Nephron progenitor cell (in vitro differentiated cells): ENCODE data around the gene CFAP61.

Experiments
- DNase-seq: peaks from one replicate; pipeline ENCODE4 v3.0.0; 2021
- H3K27ac Mint-ChIP-seq: 2 replicates; pipeline ENCODE4 v1.8.0; 2021; ENCODE audit warnings: mild to moderate bottlenecking, moderate library complexity, mixed read lengths
- H3K27me3 Mint-ChIP-seq: 2 replicates; pipeline ENCODE4 v1.8.0; 2021; ENCODE audit warnings: mild to moderate bottlenecking, low read depth, mixed read lengths; ENCODE audit not compliant: poor library complexity
- H3K36me3 Mint-ChIP-seq: 2 replicates; pipeline ENCODE4 v1.8.0; 2021; ENCODE audit warnings: low read depth, mixed read lengths
- H3K4me1 Mint-ChIP-seq: 2 replicates; pipeline ENCODE4 v1.8.0; 2021; ENCODE audit warnings: mixed read lengths
- H3K4me3 Mint-ChIP-seq: 2 replicates; pipeline ENCODE4 v1.8.0; 2021; ENCODE audit warnings: mild to moderate bottlenecking, moderate library complexity, mixed read lengths
- H3K9me3 Mint-ChIP-seq: 2 replicates; pipeline ENCODE4 v1.8.0; 2021; ENCODE audit warnings: mild to moderate bottlenecking, moderate library complexity, mixed read lengths
- CTCF ChIP-seq: fragments of 200-600 bp; sonication (generic); IDR thresholded peaks from 2 replicates; pipeline ENCODE4 v1.5.0; 2021; ENCODE audit warnings: antibody characterized with exemption

The CFAP61 gene

GRCh38 chr20:20273286-20273685, 221.0 kb downstream of the CFAP61 start:
- Mint-ChIP-seq H3K4me1 (peaks cover 8% of the 10 kb centered on the region), H3K27me3 (peaks cover 22% of the 10 kb centered on the region), H3K4me3 (no peak overlapping the region), H3K36me3 (no peaks in the 10 kb centered on the region), H3K9me3 (no peaks in the 10 kb centered on the region), H3K27ac (no peak overlapping the region)
- no peak for TF ChIP-seq CTCF
- DNase-seq = no peak

- Mint-ChIP-seq H3K27me3 (peaks cover 22% of the 10 kb centered on the region), H3K27ac (no peak overlapping the region), H3K4me1 (peaks cover 8% of the 10 kb centered on the region), H3K4me3 (no peak overlapping the region), H3K9me3 (no peaks in the 10 kb centered on the region), H3K36me3 (no peaks in the 10 kb centered on the region)
- no peak for TF ChIP-seq CTCF
- no peak for DNase-seq
Observed at GRCh38 chr20:20274821-20275220, 222.5 kb downstream of the CFAP61 start.

GRCh38 chr20:20275636-20276035, 223.3 kb downstream of the CFAP61 start:
- no peak overlapping the region for H3K4me3 Mint-ChIP-seq
- peaks cover 3% of the 10 kb centered on the region for H3K9me3 Mint-ChIP-seq
- H3K4me1 Mint-ChIP-seq = peaks cover 8% of the 10 kb centered on the region
- no peaks in the 10 kb centered on the region for H3K36me3 Mint-ChIP-seq
- no peak for DNase-seq
- H3K27ac Mint-ChIP-seq = peak overlapping the region; percentile 15
- peaks cover 21% of the 10 kb centered on the region for H3K27me3 Mint-ChIP-seq
- no peak for TF ChIP-seq CTCF

- Mint-ChIP-seq H3K36me3 (no peaks in the 10 kb centered on the region), H3K27ac (no peak overlapping the region), H3K4me3 (no peak overlapping the region), H3K4me1 (peaks cover 8% of the 10 kb centered on the region), H3K9me3 (peaks cover 3% of the 10 kb centered on the region), H3K27me3 (peaks cover 15% of the 10 kb centered on the region)
- TF ChIP-seq CTCF = no peak
- DNase-seq = no peak
Observed at GRCh38 chr20:20276811-20277530, 224.6 kb downstream of the CFAP61 start.

- H3K4me3 Mint-ChIP-seq = no peak overlapping the region
- TF ChIP-seq CTCF = no peak
- H3K9me3 Mint-ChIP-seq = peaks cover 3% of the 10 kb centered on the region
- H3K4me1 Mint-ChIP-seq = peaks cover 8% of the 10 kb centered on the region
- no peak for DNase-seq
- H3K27ac Mint-ChIP-seq = no peak overlapping the region
- H3K27me3 Mint-ChIP-seq = peaks cover 13% of the 10 kb centered on the region
- H3K36me3 Mint-ChIP-seq = no peaks in the 10 kb centered on the region
Observed at GRCh38 chr20:20277894-20278335, 225.6 kb downstream of the CFAP61 start.

- H3K36me3 Mint-ChIP-seq = no peaks in the 10 kb centered on the region
- H3K9me3 Mint-ChIP-seq = no peaks in the 10 kb centered on the region
- TF ChIP-seq CTCF = no peak
- H3K27ac Mint-ChIP-seq = no peak overlapping the region
- H3K4me3 Mint-ChIP-seq = no peak overlapping the region
- no peaks in the 10 kb centered on the region for H3K4me1 Mint-ChIP-seq
- DNase-seq = no peak
- H3K27me3 Mint-ChIP-seq = peaks cover 4% of the 10 kb centered on the region
Observed at GRCh38 chr20:20286061-20286460, 233.7 kb downstream of the CFAP61 start.
